KMS-11 (cell line): ENCODE data around the gene SLC25A33.

Experiments
- H2AFZ ChIP-seq: fragments of 200-600 bp; sonication (generic); 2 replicates; pipeline ENCODE4 v1.6.1; 2016; ENCODE audit warnings: antibody characterized with exemption, mixed run types, low read depth
- H3K27ac ChIP-seq: fragments of 200-600 bp; sonication (generic); 2 replicates; pipeline ENCODE4 v1.6.1; 2016; ENCODE audit warnings: mild to moderate bottlenecking, mixed run types
- H3K27me3 ChIP-seq: fragments of 200-600 bp; sonication (generic); 2 replicates; pipeline ENCODE4 v1.6.1; 2017; ENCODE audit warnings: mild to moderate bottlenecking, low read depth, mixed run types, moderate library complexity; ENCODE audit not compliant: insufficient read depth
- H3K36me3 ChIP-seq: fragments of 200-600 bp; sonication (generic); 2 replicates; pipeline ENCODE4 v1.6.1; 2017; ENCODE audit warnings: mild to moderate bottlenecking, mixed run types; ENCODE audit not compliant: insufficient read depth
- H3K4me1 ChIP-seq: fragments of 200-600 bp; sonication (generic); 2 replicates; pipeline ENCODE4 v1.6.1; 2016; ENCODE audit warnings: mild to moderate bottlenecking, low read depth, mixed run types; ENCODE audit not compliant: poor library complexity, severe bottlenecking
- H3K4me2 ChIP-seq: fragments of 200-600 bp; sonication (generic); 2 replicates; pipeline ENCODE4 v1.7.0; 2016; ENCODE audit warnings: mild to moderate bottlenecking, mixed run types
- H3K4me3 ChIP-seq: fragments of 200-600 bp; sonication (generic); IDR thresholded peaks from 2 replicates; pipeline ENCODE4 v1.6.1; 2017; ENCODE audit warnings: low read depth, low read length, mixed read lengths; ENCODE audit not compliant: insufficient read depth
- H3K79me2 ChIP-seq: fragments of 200-600 bp; sonication (generic); 2 replicates; pipeline ENCODE4 v1.6.1; 2016; ENCODE audit warnings: low read depth, mixed run types; ENCODE audit not compliant: insufficient read depth
- H3K9ac ChIP-seq: fragments of 200-600 bp; sonication (generic); 2 replicates; pipeline ENCODE4 v1.6.1; 2016; ENCODE audit warnings: mild to moderate bottlenecking, mixed run types
- H4K20me1 ChIP-seq: fragments of 200-600 bp; sonication (generic); 2 replicates; pipeline ENCODE4 v1.6.1; 2016; ENCODE audit warnings: mild to moderate bottlenecking, mixed run types; ENCODE audit not compliant: insufficient read depth
- TF ChIP-seq, protein P1 (sequence below): fragments of 200-600 bp; sonication (generic); conservative IDR thresholded peaks from 2 replicates; pipeline ENCODE4 v1.6.1; 2017; ENCODE audit warnings: low read depth, mild to moderate bottlenecking, antibody characterized with exemption, low read length, moderate library complexity, mixed read lengths

Gene SLC25A33

DNA sequence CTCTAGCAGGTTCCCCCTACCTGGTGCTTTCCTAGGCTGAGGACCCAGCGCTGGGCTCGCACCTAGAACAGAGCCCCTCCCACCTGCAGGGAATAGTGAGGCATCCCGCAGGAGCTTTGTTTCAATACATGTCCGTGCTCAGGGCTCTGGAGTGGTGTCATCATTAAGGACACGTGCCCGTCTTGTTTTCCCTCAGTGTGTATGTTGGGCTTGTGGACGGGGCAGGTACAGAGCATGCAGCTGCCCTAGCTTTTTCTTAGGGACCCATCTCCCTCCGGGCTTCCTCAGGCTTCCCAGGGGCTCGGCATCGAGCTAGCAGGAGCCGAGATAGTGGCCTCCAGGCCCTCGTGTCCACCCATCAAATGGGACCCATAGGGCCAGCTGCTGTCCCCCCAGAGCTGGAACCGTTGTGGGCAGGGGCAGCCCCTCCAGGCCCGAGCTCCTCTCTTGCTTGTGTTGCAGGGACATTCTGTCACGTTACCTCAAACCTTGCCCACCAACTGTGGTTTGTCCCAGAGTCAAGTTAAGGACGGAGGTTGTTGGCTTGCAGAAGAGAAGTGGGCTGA, 53.3 kb downstream of the SLC25A33 start:
- H4K20me1 ChIP-seq = peaks cover 12% of the 10 kb centered on the region; the same call in 1 of the 2 replicates
- H3K9ac ChIP-seq = no peak overlapping the region

DNA sequence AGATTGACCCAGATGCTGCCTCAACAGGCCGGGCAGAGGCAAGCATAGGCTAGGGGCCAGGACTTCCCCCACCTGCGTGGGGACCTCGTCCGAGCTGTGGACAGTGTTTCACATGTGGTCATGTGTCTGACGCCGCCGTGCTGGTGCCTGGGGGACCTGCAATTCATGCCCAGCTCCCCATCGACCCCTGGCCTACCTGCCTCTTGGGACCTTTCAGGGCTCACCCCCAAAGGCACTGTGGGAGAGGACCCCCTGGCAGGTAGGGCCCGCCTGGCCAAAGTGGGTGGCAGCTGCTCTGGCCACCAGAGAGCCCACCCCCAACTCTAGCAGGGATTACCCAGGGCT, 53.9 kb downstream of the SLC25A33 start:
- Histone ChIP-seq H3K36me3 (no peaks in the 10 kb centered on the region), H3K4me2 (no peak overlapping the region), H3K4me1 (peaks cover 8% of the 10 kb centered on the region), H4K20me1 (peaks cover 12% of the 10 kb centered on the region; the same call in 1 of the 2 replicates), H3K79me2 (peaks cover 57% of the 10 kb centered on the region), H3K4me3 (no peak overlapping the region), H3K27me3 (no peaks in the 10 kb centered on the region), H3K9ac (no peak overlapping the region), H2AFZ (no peak overlapping the region), H3K27ac (no peak overlapping the region)
- TF ChIP-seq, protein P1, sequence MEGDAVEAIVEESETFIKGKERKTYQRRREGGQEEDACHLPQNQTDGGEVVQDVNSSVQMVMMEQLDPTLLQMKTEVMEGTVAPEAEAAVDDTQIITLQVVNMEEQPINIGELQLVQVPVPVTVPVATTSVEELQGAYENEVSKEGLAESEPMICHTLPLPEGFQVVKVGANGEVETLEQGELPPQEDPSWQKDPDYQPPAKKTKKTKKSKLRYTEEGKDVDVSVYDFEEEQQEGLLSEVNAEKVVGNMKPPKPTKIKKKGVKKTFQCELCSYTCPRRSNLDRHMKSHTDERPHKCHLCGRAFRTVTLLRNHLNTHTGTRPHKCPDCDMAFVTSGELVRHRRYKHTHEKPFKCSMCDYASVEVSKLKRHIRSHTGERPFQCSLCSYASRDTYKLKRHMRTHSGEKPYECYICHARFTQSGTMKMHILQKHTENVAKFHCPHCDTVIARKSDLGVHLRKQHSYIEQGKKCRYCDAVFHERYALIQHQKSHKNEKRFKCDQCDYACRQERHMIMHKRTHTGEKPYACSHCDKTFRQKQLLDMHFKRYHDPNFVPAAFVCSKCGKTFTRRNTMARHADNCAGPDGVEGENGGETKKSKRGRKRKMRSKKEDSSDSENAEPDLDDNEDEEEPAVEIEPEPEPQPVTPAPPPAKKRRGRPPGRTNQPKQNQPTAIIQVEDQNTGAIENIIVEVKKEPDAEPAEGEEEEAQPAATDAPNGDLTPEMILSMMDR = no peak

More for the DNA sequence above, 53.3 kb downstream of the SLC25A33 start:
- Histone ChIP-seq H3K27ac (no peak overlapping the region), H3K4me2 (no peak overlapping the region), H3K27me3 (no peaks in the 10 kb centered on the region), H2AFZ (no peak overlapping the region), H3K36me3 (no peaks in the 10 kb centered on the region), H3K79me2 (peaks cover 57% of the 10 kb centered on the region), H3K4me3 (no peak overlapping the region), H3K4me1 (peaks cover 8% of the 10 kb centered on the region)
- TF ChIP-seq, protein P1 = no peak

DNA sequence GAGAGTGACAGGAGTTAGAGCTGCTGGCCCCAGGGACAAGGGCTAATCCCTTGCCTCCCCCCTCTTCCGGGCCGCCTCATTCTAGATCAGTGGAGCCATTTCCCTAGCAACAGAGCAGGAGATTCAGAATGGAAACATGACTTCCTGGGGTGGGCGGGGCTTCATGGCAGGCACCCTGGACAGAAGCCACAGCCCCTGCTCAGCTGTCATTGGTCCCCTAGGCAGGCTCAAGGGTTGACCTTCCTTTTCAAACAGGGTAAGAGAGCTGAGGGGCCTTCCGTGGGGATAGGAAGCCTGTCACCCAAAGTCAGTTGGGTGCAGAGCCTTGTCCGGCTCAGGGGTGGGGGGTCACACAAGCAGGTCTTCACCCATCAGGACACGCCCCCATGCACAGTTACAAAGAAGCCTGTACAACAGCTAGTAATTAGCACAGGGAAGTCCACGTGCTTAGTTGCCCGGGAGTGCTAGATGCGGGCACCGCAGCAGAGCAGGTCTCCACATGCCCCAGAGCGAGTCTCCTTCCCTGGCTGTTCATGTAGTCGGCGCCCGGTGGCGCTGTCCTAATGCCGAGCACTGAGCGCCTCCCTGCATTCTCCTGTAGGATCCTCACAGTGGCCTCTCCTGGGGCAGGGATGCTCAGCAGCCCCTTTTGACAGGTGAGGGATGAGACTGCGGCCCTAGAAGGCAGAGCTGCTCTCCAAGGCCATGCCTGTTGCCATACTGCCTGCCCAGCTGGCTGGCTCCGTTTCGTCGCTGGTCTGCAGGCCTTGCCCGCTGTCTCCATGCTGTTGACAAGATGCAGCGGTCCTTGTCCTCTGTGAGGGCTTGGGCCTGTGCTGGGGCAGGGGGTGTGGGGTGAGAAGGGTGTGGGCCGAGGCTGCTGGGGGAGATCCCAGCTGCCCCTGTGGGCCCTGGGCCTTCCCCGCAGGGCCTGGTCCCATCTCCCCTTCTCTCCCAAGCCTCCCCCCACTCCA, 54.5 kb downstream of the SLC25A33 start:
- Histone ChIP-seq H2AFZ (no peak overlapping the region), H3K9ac (no peak overlapping the region), H3K4me1 (peaks cover 8% of the 10 kb centered on the region), H4K20me1 (peaks cover 12% of the 10 kb centered on the region; the same call in 1 of the 2 replicates), H3K27ac (no peak overlapping the region), H3K27me3 (no peaks in the 10 kb centered on the region), H3K4me2 (no peak overlapping the region), H3K79me2 (peaks cover 57% of the 10 kb centered on the region), H3K4me3 (no peak overlapping the region), H3K36me3 (no peaks in the 10 kb centered on the region; the same call in 1 of the 2 replicates)
- TF ChIP-seq, protein P1 = no peak

DNA sequence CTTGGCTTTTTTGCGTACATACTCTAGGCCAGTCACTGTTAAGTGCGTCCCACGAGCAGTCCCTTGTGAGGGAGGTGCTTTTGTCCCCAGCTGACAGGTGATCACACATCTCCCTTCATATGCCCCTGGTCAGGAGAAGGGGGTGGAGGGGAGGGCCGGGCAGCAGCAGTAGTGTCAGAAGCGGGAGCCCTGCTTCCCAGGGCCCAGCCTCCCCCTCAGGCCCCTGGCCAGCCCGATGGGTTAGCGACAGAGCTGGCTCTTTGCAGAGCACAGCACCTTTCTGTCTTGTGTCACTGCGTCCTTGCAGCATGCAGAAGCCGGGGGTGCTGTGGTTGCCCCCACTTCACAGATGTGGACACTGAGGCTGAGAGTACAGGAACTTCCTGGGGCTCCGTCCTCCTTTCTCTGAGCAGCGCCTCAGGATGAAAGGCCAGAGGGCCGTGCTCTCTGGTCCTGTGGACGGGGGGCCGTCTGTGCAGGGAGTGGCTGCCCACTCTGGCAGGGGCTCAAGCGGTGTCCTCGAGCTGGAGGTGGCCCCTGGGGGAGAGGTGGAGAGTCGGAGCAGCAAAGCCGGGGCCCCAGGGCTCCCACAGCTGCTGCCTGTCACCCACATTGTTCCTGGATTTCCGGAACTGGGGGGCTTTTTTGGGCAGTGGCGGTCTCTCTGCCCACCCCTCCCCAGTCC, 55.3 kb downstream of the SLC25A33 start:
- Histone ChIP-seq H4K20me1 (peaks cover 12% of the 10 kb centered on the region; the same call in 1 of the 2 replicates), H3K4me2 (no peak overlapping the region), H3K27ac (no peak overlapping the region), H3K9ac (no peak overlapping the region), H2AFZ (no peak overlapping the region), H3K4me1 (peaks cover 8% of the 10 kb centered on the region), H3K27me3 (no peaks in the 10 kb centered on the region), H3K4me3 (no peak overlapping the region), H3K79me2 (peaks cover 53% of the 10 kb centered on the region), H3K36me3 (no peaks in the 10 kb centered on the region; the same call in 1 of the 2 replicates)
- TF ChIP-seq, protein P1 = no peak
